HepG2 (cell line): ENCODE measurements around the gene ARHGDIA. TPM values are rescaled to one million over a fixed set of nuclear protein-coding genes. Genes with fewer than 3 reads are reported as not detected.

Source experiments
- CHCHD3 ChIP-seq: sonication (generic); formaldehyde crosslinking; IDR thresholded peaks from 2 replicates; pipeline ENCODE4 v1.8.0; 2022; ENCODE audit warnings: mild to moderate bottlenecking, missing genetic modification reagents, moderate library complexity
- DNMT1 ChIP-seq: sonication (generic); formaldehyde crosslinking; IDR thresholded peaks from 2 replicates; pipeline ENCODE4 v1.5.1; 2020; ENCODE audit warnings: mild to moderate bottlenecking, missing genetic modification reagents
- EED ChIP-seq: sonication (generic); formaldehyde crosslinking; IDR thresholded peaks from 2 replicates; pipeline ENCODE4 v1.5.0; 2020; ENCODE audit warnings: mild to moderate bottlenecking, missing genetic modification reagents
- HMGXB3 ChIP-seq: sonication (generic); formaldehyde crosslinking; IDR thresholded peaks from 2 replicates; pipeline ENCODE4 v1.4.0; 2020; ENCODE audit warnings: missing genetic modification reagents, borderline replicate concordance
- MXD1 ChIP-seq: sonication (generic); formaldehyde crosslinking; IDR thresholded peaks from 2 replicates; pipeline ENCODE4 v1.4.0; 2020; ENCODE audit warnings: mild to moderate bottlenecking, missing genetic modification reagents
- MYNN ChIP-seq: sonication (generic); formaldehyde crosslinking; IDR thresholded peaks from 2 replicates; pipeline ENCODE4 v1.4.0; 2020; ENCODE audit warnings: mild to moderate bottlenecking, low read depth, missing genetic modification reagents
- NCOR1 ChIP-seq: fragments of 200-600 bp; sonication (generic); IDR thresholded peaks from 2 replicates; pipeline ENCODE4 v1.7.0; 2017; ENCODE audit warnings: antibody characterized with exemption, low read length, borderline replicate concordance
- NFIC ChIP-seq: IDR thresholded peaks from 2 replicates; pipeline ENCODE4 v1.6.1; 2012; ENCODE audit warnings: mild to moderate bottlenecking, low read length, inconsistent platforms
- NRL ChIP-seq: sonication (generic); formaldehyde crosslinking; IDR thresholded peaks from 2 replicates; pipeline ENCODE4 v1.5.0; 2020; ENCODE audit warnings: missing genetic modification reagents, mild to moderate bottlenecking, moderate library complexity, borderline replicate concordance
- PAXIP1 ChIP-seq: sonication (generic); formaldehyde crosslinking; conservative IDR thresholded peaks from 2 replicates; pipeline ENCODE4 v1.4.0; 2020; ENCODE audit warnings: mild to moderate bottlenecking, missing genetic modification reagents, moderate library complexity
- RBM22 ChIP-seq: fragments of 200-400 bp; formaldehyde crosslinking; optimal IDR thresholded peaks from 2 replicates; pipeline ENCODE3; 2017; ENCODE audit warnings: mild to moderate bottlenecking, low read length, moderate library complexity
- SIN3A ChIP-seq: IDR thresholded peaks from 2 replicates; pipeline ENCODE4 v1.6.1; 2011; ENCODE audit warnings: low read depth, mild to moderate bottlenecking, control low read depth, low read length, borderline replicate concordance
- THAP9 ChIP-seq: sonication (generic); formaldehyde crosslinking; IDR thresholded peaks from 2 replicates; pipeline ENCODE4; 2020; ENCODE audit warnings: missing genetic modification reagents, mild to moderate bottlenecking, borderline replicate concordance
- ZNF256 ChIP-seq: sonication (generic); formaldehyde crosslinking; conservative IDR thresholded peaks from 2 replicates; pipeline ENCODE4 v1.4.0; 2020; ENCODE audit warnings: missing genetic modification reagents
- ZNF510 ChIP-seq: sonication (generic); formaldehyde crosslinking; IDR thresholded peaks from 2 replicates; pipeline ENCODE4 v1.4.0; 2020; ENCODE audit warnings: low read depth, mild to moderate bottlenecking, missing genetic modification reagents
- ZNF747 ChIP-seq: sonication (generic); formaldehyde crosslinking; IDR thresholded peaks from 2 replicates; pipeline ENCODE4 v1.8.1; 2023; ENCODE audit warnings: missing genetic modification reagents, mild to moderate bottlenecking, borderline replicate concordance
- polyA plus RNA-seq, 8 experiments: library from polyadenylated mRNA; depleted of rRNA in 3 of 8; stranded (reverse) in 7 of 8; unstranded in 1 of 8; fragments of >200 nt; fragmentation: Illumina TruSeq in 4 of 8; extraction: Trizol in 4 of 8; gene quantifications; 2 replicates each; pipeline versions ENCODE4 v1.2.1 to v1.2.3, GENCODE V29; 2011 to 2016; ENCODE audit warnings: low read depth in 4 of 8, missing spikeins in 1 of 8, mixed read lengths in 1 of 8; ENCODE audit not compliant: insufficient read depth in 1 of 8
- total RNA-seq, 5 experiments: library from RNA; depleted of rRNA; stranded (reverse); fragments of >200 nt; fragmentation: Illumina TruSeq; extraction: Trizol; gene quantifications; 2 replicates each; pipeline ENCODE4 v1.2.3, GENCODE V29; 2016; ENCODE audit warnings: low read depth in 1 of 5

ARHGDIA gene
- total and polyA plus RNA-seq, 2 of the 13 experiments (the other 11 are each of a cell fraction or from before 2014, with no cell fraction given): 40.0 to 64.0 TPM

GRCh38 chr17:81909966-81910839, 39.1 kb upstream of the ARHGDIA start (continued):
- peak; percentile 95 for TF ChIP-seq PAXIP1 (CRISPR knock-in tag)
- TF ChIP-seq THAP9 (CRISPR knock-in tag): peak; percentile 73
- TF ChIP-seq ZNF510 (CRISPR knock-in tag): peak; percentile 84; the same call in 1 of the 2 replicates
- TF ChIP-seq EED (CRISPR knock-in tag): 0 out of 2 replicates have a peak, but pooled peaks have one; percentile 17
- peak; percentile 91 for TF ChIP-seq SIN3A
- TF ChIP-seq MXD1 (CRISPR knock-in tag): no peak
- peak; percentile 90 for TF ChIP-seq NCOR1
- no peak; the same call in 1 of the 2 replicates for TF ChIP-seq NFIC
- TF ChIP-seq RBM22: peak; percentile 83
- TF ChIP-seq ZNF747 (CRISPR knock-in tag): 0 out of 2 replicates have a peak, but pooled peaks have one; percentile 35
- no peak; the same call in 1 of the 2 replicates for TF ChIP-seq CHCHD3 (CRISPR knock-in tag)
- 0 out of 2 replicates have a peak, but pooled peaks have one; percentile 67 for TF ChIP-seq ZNF256 (CRISPR knock-in tag)
- TF ChIP-seq MYNN (CRISPR knock-in tag): 0 out of 2 replicates have a peak, but pooled peaks have one; percentile 22
- TF ChIP-seq DNMT1 (CRISPR knock-in tag): no peak
- peak; percentile 97 for TF ChIP-seq NRL (CRISPR knock-in tag)
- 0 out of 2 replicates have a peak, but pooled peaks have one; percentile 70 for TF ChIP-seq HMGXB3 (CRISPR knock-in tag)
